Prostate gland (tissue), 2 donors: ENCODE results near the gene CAAP1. TPM values are rescaled to one million over a fixed set of nuclear protein-coding genes. Genes with fewer than 3 reads are reported as not detected.

Experiments
- DNase-seq: peaks from one replicate; pipeline ENCODE4 v3.0.0-alpha.2; 2019; ENCODE audit warnings: low spot score
- H3K27ac ChIP-seq, 2 donors: fragments of 200-600 bp; sonication (generic); 2 replicates each; pipeline ENCODE4 v1.5.1; 2017 to 2019
- H3K27me3 ChIP-seq: fragments of 200-600 bp; sonication (generic); replicated peaks from 2 replicates; pipeline ENCODE4 v1.5.1; 2019; ENCODE audit not compliant: insufficient read depth
- H3K36me3 ChIP-seq, 2 donors: fragments of 200-600 bp; sonication (generic); 1 replicate in 1 of 2; 2 replicates in 1 of 2; pipeline versions ENCODE4 v1.5.1 to v1.8.1; 2017 to 2019
- H3K4me1 ChIP-seq: fragments of 200-600 bp; sonication (generic); replicated peaks from 2 replicates; pipeline ENCODE4 v1.5.1; 2019
- H3K4me3 ChIP-seq, 2 donors: fragments of 200-600 bp; sonication (generic); 2 replicates each; pipeline ENCODE4 v1.5.1; 2017 to 2019
- H3K9me3 ChIP-seq: fragments of 200-600 bp; sonication (generic); 2 replicates; pipeline ENCODE4 v1.5.1; 2017
- CTCF ChIP-seq, 4 experiments: fragments of 200-600 bp in 2 of 4; fragments of 450-650 bp in 2 of 4; sonication (generic) in 2 of 4; IDR thresholded peaks; 1 replicate in 3 of 4; 2 replicates in 1 of 4; pipeline ENCODE4 v1.5.1; 2016 to 2019; ENCODE audit warnings: antibody characterized with exemption in 4 of 4, mild to moderate bottlenecking in 2 of 4, moderate library complexity in 2 of 4
- POLR2A ChIP-seq: fragments of 450-650 bp; IDR thresholded peaks from one replicate; pipeline ENCODE4 v1.6.1; 2016; ENCODE audit warnings: antibody characterized with exemption, mild to moderate bottlenecking
- POLR2AphosphoS5 ChIP-seq: sonication (generic); formaldehyde crosslinking; IDR thresholded peaks from one replicate; pipeline ENCODE4 v1.6.1; 2017; ENCODE audit warnings: antibody characterized with exemption
- WGBS: methylation state at CpG from one replicate; pipeline ENCODE4 v1.1.5; 2018; 5-methylcytosine and 5-hydroxymethylcytosine counted together
- intact Hi-C: fragments of 100-400 bp; cut with DNase I; formaldehyde crosslinking; loops from one replicate; pipeline ENCODE4 v1.14.2; 2022
- total RNA-seq, 2 donors: library from RNA; depleted of rRNA; stranded (reverse); fragments of >200 nt; gene quantifications; one replicate each; pipeline ENCODE4 v1.1.0, GENCODE V29; 2016

CAAP1 gene
- total RNA-seq, 2 donors from 2014 or later, result 20.4 to 20.8 TPM

- 84% methylated on average over 1 of the region's 1 CpG for WGBS
- Histone ChIP-seq H3K4me1 (no peaks in the 10 kb centered on the region), H3K36me3 (no peaks in the 10 kb centered on the region), H3K9me3 (no peaks in the 10 kb centered on the region), H3K27me3 (no peaks in the 10 kb centered on the region), H3K27ac (no peak overlapping the region), H3K4me3 (no peak overlapping the region)
- no peak for TF ChIP-seq CTCF (IDR thresholded peaks at IDR 0.05)
- no peak for TF ChIP-seq POLR2AphosphoS5
- no peak for TF ChIP-seq POLR2A
- intact Hi-C loops, result no loop called here
- DNase-seq, result no peak
Measured at GRCh38 chr9:26904671-26905070, 12.1 kb upstream of the CAAP1 start.

- H3K27me3 ChIP-seq, result no peaks in the 10 kb centered on the region
- no peaks in the 10 kb centered on the region for H3K36me3 ChIP-seq
- H3K4me1 ChIP-seq, result no peaks in the 10 kb centered on the region
- H3K27ac ChIP-seq, result no peak overlapping the region
- H3K4me3 ChIP-seq, result no peak overlapping the region
- DNase-seq, result no peak
- no peaks in the 10 kb centered on the region for H3K9me3 ChIP-seq
- WGBS, result 69% methylated on average over 3 of the region's 3 CpGs
- intact Hi-C loops, result no loop called here
- TF ChIP-seq POLR2A (no peak), POLR2AphosphoS5 (no peak), CTCF (IDR thresholded peaks at IDR 0.05) (no peak)
Measured at GRCh38 chr9:26904070-26904469, 11.5 kb upstream of the CAAP1 start.

- DNase-seq, result no peak
Measured at GRCh38 chr9:26893030-26893676, 551 bp upstream of the CAAP1 start.

GRCh38 chr9:26891726-26892125, 876 bp downstream of the CAAP1 start:
- H3K4me3 ChIP-seq, result peak overlapping the region; percentile 84 to 100
- peaks cover 3% of the 10 kb centered on the region for H3K4me1 ChIP-seq
- H3K36me3 ChIP-seq, result no peaks in the 10 kb centered on the region
- intact Hi-C loops, result loop anchor here (2.0 to 5.0 kb wide), 3 partner anchors 55 to 681 kb away; partner anchors contain the start of genes C9orf72 and PLAA
- H3K27me3 ChIP-seq, result no peaks in the 10 kb centered on the region
- no peaks in the 10 kb centered on the region for H3K9me3 ChIP-seq
- peak overlapping the region; percentile 93 to 97 for H3K27ac ChIP-seq
- under 1% methylated on average over 14 of the region's 14 CpGs for WGBS
- no peak for DNase-seq
- no peak for TF ChIP-seq CTCF (IDR thresholded peaks at IDR 0.05)
- TF ChIP-seq POLR2AphosphoS5, result no peak
- TF ChIP-seq POLR2A, result no peak

More at GRCh38 chr9:26893030-26893676, 551 bp upstream of the CAAP1 start:
- H3K27ac ChIP-seq, result peak overlapping the region; percentile 93 to 97
- TF ChIP-seq POLR2AphosphoS5 (no peak), POLR2A (no peak), CTCF (IDR thresholded peaks at IDR 0.05) (no peak)
- intact Hi-C loops, result loop anchor here (2.0 to 5.0 kb wide), 3 partner anchors 54 to 679 kb away; partner anchors contain the start of genes C9orf72 and PLAA
- H3K27me3 ChIP-seq, result no peaks in the 10 kb centered on the region
- 6% methylated on average over 7 of the region's 7 CpGs for WGBS
- H3K9me3 ChIP-seq, result no peaks in the 10 kb centered on the region
- no peaks in the 10 kb centered on the region for H3K36me3 ChIP-seq
- peaks cover 3% of the 10 kb centered on the region for H3K4me1 ChIP-seq
- H3K4me3 ChIP-seq, result peak overlapping the region; percentile 84 to 100

GRCh38 chr9:26888271-26888670, 4.3 kb downstream of the CAAP1 start:
- H3K4me3 ChIP-seq, result no peak overlapping the region
- WGBS, result 88% methylated on average over 1 of the region's 1 CpG
- no peaks in the 10 kb centered on the region for H3K9me3 ChIP-seq
- no peak overlapping the region for H3K27ac ChIP-seq
- DNase-seq, result no peak
- H3K4me1 ChIP-seq, result peaks cover 3% of the 10 kb centered on the region
- intact Hi-C loops, result no loop called here
- no peaks in the 10 kb centered on the region for H3K27me3 ChIP-seq
- no peaks in the 10 kb centered on the region for H3K36me3 ChIP-seq
- TF ChIP-seq POLR2A (no peak), CTCF (IDR thresholded peaks at IDR 0.05) (no peak), POLR2AphosphoS5 (no peak)
